Cardiac septum (tissue), 1 donor: ENCODE measurements around the gene AKAP13. TPM values are rescaled to one million over a fixed set of nuclear protein-coding genes. Genes with fewer than 3 reads are reported as not detected.

Experiments used
- DNase-seq: peaks from one replicate; pipeline ENCODE4 v3.0.0-alpha.2; 2020; ENCODE audit warnings: low spot score
- intact Hi-C: fragments of 100-400 bp; cut with DNase I; formaldehyde crosslinking; loops from one replicate; pipeline ENCODE4 v1.14.0; 2022
- total RNA-seq: library from RNA; stranded (reverse); fragmentation: NEBNext Ultra II Directional; extraction: Animal tissue kit (Norgen Biotek cat#: 25700); gene quantifications from one replicate; pipeline ENCODE4 v1.2.1, GENCODE V29; 2021
- donor health status: DM: no; HTN: no; CAD: no.

The AKAP13 gene
- total RNA-seq, 1 donor from 2014 or later, result 458 TPM

DNA sequence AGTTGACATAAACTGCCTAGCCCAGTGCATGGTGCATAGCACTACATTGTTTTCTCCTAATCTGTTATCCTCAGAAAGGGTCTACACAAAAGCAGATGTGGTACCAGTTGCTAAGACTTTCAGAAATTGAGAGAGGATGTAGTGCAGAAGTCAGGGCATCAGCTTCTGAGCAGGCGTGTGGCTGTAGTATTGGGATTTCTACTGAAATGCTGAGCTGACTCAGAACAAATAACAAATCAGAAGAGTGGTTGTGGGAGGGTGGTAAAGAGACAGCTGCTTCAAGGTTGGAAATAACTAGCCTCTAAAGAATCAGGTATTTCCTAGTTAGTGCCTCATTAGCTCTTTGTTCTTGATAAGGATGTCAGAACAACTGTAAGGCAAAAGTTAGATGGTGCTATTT lies 161.3 kb downstream of the AKAP13 start:
- intact Hi-C loops, result no loop called here
- no peak for DNase-seq

DNA sequence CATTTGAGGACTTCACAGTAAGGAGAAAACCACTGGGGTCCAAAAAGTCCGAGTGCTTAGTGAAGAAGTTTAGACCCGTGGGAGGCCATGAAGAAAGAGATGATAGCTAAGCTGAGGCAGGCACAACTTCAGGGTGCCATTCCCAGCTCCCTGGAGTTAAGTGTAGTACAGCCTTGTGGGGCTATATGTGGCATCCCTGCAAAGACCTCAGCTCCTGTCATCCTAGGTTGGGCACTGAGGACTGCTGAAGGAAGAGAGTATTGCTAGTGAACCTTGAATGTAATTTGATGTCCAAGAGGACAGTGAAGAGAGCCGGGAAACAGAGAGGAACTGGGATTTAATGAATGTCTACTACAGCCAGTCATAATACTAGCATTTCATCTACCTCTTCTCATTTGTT lies 162.1 kb downstream of the AKAP13 start:
- DNase-seq, result no peak
- intact Hi-C loops, result no loop called here

DNA sequence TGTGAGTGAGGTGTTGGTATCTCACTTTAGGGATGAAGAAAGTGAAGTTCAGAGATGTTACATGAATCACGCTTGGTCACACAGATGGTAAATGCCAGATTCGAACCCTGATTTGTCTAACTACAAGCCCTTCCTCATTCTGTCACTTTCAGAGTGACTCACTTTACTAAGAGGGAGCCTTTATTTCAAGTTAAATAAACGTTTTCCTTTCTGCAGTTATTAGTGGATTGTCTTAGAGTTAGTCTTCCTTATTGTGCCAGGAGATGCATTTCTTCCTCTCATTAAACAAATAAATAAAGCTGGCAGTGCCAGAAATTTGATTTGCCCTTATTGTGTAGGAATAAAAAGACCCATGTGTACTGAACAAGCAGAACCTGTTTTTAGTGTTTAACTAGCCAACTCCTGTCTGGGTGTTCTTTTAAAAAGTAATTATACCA lies 162.5 kb downstream of the AKAP13 start:
- intact Hi-C loops, result no loop called here

DNA sequence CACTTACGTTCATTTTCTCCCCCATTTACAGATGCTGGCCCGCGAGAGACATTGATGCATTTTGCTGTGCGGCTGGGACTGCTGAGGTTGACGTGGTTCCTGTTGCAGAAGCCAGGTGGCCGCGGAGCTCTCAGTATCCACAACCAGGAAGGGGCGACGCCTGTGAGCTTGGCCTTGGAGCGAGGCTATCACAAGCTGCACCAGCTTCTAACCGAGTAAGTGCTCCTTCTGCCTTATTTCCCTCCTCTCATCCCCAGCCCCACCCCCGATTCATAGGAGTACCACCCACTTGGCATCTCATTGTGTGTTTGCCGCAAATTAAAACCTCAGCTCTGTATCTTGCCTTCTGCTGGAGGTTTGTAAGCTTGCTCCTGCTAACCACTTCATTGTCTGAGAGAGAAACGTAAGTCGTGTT lies 163.3 kb downstream of the AKAP13 start:
- DNase-seq, result peak; percentile 91
- intact Hi-C loops, result no loop called here

More for the DNA sequence above, 162.5 kb downstream of the AKAP13 start:
- DNase-seq, result no peak

DNA sequence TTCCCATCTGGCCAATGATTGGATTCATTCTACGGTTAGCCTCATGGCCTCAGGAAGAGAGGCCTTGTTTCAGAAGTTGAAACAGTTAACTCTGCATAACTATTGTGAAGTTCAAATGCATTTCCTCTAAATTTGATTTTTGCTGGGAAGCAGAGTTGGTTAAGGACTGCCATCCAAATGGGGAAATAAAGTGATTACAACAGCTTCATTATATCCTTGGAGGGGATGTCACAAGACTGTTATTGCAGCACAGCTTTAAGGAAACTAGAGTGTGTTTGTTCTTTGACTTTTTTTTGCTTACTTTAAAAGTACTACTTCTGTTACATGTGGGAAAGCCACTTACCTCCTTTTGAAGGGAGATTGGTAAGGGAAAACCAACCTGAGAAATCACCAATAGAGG lies 164.8 kb downstream of the AKAP13 start:
- intact Hi-C loops, result no loop called here
- no peak for DNase-seq

DNA sequence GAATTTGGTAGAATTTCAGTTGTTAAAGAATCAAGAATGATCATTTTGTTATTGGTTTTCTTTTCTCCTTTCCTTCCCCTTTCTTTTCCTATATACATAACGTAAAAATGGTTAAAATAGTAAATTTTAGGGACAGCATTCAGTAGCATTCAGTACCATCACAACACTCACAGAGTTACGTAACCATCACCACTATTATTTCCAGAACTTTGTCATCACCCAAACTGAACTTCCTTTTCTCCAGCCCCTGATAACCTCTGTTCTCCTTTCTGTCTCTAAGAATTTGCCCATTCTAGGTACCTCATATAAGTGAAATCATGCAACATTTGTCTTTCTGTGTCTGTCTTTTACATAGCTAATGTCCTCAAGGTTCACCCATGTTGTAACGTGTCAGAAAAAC lies 165.3 kb downstream of the AKAP13 start:
- intact Hi-C loops, result no loop called here
- DNase-seq, result no peak

DNA sequence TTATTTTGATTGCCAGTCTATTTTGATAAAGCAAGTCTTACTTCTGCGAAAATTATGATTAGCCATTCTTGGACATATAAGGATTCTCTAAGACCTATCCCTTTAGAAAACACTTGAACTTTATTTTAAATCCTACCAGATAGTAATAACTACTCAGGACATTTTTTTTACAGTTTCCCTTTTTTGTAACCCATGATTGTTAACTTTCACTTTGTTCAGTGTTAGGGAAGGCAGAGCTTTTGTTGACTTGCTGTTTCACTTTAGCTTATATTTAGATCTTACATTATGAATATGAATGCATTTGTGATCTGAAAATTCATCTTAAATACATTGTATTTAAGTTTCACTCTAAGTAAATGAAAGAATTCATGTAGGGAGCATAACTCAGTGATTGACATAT lies 167.0 kb downstream of the AKAP13 start:
- no peak for DNase-seq
- intact Hi-C loops, result no loop called here

DNA sequence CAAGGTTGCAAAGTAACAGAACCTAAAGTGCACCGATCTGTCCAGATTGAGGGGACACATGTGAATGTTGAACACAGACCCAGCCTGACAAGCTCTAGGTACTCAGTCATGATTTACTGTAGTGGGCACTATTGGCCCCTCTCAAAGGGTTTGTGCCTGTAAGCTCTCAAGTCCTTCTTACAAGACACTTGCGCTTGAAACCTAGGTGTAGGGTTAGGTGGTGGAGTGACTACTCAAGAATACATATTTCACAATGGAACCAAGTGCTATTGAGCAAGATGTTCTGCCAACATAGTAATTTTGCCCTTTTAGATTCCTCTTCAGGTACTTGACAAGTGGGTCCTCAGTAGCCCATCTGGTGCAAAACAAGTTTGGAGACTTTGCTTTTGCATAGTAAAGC lies 169.9 kb downstream of the AKAP13 start:
- intact Hi-C loops, result no loop called here
- no peak for DNase-seq

DNA sequence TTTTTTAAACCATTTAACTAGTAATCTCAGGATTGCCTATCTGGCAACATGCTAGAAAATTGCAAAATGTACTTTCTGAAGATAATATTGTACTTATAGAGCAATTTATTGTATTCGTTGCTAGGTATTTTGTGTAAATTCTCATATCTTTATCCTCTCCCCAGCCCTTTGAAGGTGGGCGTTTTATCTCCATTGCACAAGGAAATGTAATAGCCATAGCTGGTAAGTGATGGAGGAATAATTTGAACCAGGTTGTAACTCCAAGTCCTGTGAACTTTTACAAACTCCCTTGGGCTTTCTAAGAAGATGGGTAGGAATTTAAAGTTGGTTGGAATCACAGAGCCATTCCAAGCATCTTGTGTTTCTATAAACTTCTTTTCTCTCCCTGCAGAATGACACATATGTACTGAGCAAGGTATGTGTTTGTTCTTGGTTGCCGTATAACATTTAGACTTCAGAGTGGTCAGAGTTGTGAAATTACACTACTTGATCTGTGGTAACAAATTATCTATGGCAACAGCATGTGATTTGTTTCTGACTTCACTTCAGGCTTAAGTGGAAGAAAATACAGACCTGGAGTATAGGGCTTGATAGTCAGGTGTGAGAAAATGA lies 170.9 kb downstream of the AKAP13 start:
- no peak for DNase-seq
- intact Hi-C loops, result no loop called here

DNA sequence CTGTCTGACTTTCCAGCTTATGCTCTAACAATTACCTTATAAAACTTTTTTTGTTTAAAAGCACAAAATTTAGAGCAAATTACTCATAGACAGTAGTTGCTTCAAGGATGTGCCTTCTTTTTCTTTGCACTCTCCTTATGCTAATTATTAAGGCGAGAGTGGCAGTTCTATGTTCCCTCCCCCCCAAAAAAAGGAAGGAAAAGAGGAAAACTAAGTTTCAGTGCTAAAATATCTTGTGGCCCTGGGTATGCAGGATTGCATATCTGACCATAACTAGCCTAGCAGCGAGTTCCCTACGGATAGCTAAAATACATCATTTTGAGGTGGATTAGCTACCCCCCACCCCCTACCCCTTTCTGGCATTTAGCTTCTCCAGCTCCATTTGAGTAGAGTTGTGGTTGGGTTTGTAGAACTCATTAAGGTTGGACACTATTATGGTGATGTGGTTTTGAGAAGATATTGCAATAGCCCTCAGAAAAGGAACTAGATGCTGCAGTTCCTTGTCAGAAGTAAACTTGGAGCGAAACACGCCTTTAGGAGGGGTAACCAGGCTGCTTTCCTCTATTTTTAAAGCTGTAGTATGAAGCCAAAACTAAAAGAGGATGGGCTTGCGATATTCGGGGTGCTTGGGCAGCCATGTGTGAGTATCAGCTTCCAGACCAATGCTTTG lies 174.6 kb downstream of the AKAP13 start:
- no peak for DNase-seq
- intact Hi-C loops, result no loop called here

DNA sequence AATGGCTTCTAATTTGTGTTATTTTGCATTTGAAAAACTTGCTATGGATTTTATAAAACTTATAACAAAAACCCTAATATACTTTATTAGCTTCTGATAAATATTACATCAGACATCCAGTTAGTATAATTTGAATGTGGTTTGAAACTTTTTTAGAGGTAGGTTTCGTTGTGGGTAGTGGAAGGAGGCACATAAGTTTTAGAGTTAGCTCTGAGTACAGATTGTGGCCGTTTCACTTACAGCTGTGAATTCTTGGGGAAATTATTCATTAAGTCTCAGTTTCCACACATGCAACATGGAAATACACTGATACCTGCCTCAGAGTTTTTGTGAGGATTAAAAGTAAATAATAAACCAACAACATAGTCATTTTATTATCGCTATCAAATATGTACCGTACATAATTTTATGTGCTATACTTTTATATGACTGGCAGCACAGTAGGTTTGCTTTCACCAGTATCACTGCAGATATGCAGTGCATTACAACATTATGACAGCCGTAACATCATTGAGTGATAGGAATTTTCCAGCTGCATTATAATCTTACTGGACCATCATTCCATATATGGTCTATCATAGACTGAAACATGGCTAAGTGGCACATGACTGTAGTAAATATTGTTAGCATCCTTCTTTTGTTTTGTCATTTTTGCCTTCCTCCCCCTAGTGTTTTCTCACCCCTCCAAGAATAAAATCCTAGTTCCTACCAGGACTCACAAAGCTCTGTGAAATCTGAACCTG lies 175.6 kb downstream of the AKAP13 start:
- intact Hi-C loops, result no loop called here
- DNase-seq, result no peak

DNA sequence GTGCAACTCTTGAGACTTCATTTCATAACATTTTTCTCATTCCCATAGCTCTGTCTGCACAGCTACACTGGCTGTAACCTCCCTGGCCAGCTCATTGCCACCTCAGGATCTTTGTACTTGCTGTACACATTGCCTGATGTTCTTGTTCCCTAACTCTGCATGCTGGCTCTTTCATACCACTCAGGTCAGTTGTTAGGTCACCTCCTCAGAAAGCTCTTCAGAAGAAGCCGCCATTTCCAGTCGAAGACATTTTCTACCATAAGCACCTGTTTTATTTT lies 176.2 kb downstream of the AKAP13 start:
- intact Hi-C loops, result no loop called here
- no peak for DNase-seq

DNA sequence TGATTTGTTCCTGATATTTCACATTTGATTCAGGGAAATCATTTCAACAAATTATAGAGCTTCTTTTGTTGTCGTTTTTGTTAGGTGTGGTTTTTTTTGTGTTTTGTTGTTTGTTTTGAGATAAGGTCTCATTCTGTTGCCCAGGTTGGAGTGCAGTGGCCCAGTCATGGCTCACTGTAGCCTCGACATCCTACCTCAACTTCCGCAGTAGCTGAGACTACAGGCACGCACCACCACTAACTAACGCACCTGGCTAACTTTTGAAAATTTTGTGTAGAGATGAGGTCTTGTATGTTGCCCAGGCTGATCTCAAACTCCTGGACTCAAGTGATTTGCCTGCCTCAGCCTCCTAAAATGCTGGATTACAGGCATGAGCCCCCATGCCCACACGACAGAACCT lies 177.0 kb downstream of the AKAP13 start:
- intact Hi-C loops, result no loop called here
- no peak for DNase-seq

DNA sequence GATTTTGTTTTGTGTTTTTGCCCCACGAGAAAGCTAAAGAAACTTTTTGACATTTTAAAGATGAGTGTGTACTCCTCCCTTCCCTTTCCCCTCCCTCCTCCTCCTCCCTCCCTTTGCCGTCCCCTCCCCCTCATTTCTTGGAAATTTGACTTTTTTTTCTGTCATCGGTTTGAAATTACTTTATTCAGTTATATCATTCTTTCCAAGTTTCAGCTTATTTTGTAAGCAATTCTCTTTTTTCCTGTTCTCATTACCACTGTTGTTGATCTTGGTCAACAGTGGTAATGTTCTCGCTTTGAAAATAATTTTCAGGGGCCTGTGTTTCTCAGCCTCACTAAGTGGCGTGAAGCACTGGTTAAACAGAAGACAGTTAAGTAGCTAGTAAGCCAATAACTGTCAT lies 178.4 kb downstream of the AKAP13 start:
- no peak for DNase-seq
- intact Hi-C loops, result no loop called here

DNA sequence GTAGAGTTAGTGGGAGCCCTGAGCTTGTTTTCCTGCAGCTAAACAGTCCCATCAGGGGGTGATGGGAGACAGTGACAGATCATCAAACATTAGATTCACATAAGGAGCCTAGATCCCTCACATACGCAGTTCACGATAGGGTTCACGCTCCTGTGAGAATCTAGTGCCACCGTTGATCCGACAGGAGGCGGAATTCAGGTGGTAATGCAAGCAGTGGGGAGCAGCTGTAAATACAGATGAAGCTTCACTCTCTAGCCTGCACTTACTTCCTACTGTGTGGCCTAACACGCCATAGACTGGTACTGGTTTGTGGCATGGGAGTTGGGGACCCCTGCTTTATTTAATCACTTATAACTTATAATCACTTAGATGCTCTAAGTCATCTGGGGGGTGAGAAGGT lies 179.1 kb downstream of the AKAP13 start:
- intact Hi-C loops, result no loop called here
- no peak for DNase-seq

DNA sequence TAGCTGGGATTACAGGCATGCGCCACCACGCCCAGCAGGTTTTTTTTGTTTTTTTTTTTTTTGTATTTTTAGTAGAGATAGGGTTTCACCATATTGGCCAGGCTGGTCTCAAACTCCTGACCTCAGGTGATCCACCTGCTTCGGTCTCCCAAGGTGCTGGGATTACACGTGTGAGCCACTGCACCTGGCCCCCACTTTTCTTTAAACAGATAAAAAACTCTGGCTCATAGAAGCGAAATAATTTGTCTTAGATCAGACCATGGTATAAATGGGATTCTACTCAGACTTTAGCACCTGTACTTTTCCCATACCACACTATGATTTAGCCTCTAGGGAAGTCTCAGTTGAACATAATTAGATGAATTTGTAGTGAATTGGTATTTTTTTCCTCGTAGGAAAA lies 182.4 kb downstream of the AKAP13 start:
- intact Hi-C loops, result no loop called here
- DNase-seq, result no peak

DNA sequence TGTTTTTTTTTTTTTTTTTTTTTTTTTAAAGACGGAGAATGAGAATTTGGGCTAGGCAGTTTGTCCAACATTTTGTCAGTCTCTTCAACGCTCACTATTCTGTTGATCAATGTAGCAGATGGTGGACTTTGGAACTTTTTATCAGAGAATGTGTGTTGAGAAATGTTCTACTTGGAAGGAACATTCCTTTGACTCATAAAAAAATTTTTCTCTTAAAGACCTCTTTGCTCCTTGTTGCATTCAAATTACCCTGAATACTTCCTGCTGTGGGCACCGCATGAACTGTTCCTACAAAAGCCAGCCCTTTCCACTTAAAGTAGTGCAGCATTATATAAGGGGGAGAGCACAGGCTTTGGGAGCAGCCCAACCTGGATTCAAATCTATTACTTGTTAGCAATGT lies 182.9 kb downstream of the AKAP13 start:
- no peak for DNase-seq
- intact Hi-C loops, result no loop called here

DNA sequence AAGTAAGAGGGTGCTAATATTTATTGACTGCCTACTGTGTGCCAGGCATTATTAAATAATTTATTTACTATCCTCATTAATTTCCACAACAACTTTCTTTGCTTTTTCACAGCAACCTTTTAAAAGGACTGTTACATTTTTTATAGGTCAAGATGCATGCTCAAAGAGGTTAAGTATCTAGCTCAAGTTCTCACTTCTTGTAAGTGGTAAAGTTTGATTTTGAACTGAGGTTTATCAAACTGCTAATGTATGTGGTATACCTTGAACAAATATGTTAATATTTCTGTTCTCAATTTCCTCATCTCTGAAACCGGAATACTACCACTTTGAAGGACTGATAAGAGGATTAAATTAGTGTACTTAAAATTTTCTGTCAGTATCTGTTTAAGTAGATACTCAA lies 183.3 kb downstream of the AKAP13 start:
- DNase-seq, result no peak
- intact Hi-C loops, result no loop called here

DNA sequence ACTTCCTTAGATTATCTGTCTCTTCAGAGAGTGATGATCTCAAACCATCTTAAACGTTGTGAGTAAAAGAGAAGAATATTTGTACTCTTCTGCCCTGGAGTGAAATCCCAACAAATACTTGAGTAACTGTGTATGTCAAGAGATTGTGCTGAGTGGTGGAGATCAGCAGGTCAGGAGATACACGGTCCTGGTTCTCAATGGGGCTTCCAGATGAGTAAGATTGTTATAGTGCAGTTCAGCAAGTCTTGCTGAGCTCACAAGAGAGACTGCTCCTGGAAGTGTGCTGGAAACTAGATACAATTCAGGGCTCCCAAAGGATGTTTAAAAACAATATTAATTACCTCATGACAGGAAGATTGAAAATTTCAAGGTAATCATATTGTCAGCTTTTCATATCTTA lies 184.3 kb downstream of the AKAP13 start:
- intact Hi-C loops, result no loop called here

DNA sequence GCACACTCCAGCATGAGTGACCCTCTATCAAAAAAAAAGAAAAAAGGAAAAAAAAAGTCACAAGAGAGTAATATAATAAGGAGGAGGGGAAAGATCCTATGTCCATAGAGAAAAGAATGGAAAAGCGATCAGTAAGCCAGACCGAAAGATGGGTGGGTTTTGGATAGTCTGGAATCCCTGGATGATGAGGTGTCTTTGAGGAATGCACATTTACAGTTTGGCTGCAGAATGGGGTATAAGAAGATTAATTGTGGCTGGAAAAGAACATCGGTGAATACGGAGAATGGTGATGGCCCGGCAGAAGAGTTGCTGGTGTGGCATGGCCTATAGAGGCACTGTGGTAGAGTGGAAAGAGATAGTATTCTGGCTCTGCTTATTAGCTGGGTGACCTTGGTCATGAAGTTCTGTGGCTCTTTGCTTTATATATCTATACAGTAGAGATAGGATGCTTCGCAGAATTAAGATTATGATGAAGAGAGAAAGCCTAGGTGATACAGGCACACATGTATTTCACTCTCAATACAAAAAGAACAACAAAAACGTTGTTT lies 187.9 kb downstream of the AKAP13 start:
- DNase-seq, result no peak
- intact Hi-C loops, result no loop called here

More for the DNA sequence above, 184.3 kb downstream of the AKAP13 start:
- no peak for DNase-seq

DNA sequence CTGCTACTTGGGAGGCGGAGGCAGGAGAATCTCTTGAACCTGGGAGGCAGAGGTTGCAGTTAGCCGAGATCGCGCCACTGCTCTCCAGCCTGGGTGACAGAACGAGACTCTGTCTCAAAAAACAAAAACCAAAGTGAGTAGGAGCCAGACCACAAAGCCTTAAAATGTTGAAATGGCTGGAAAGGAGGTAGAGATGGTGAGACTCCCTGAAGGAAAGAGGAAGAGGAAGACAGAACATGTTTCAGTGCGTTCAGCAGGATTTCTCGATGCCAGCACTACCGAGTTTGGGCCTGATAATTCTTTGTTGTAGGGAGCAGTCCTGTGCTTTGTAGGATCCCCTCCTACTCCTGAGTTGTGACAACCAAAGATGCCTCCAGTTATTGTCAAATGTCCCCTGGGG lies 189.9 kb downstream of the AKAP13 start:
- intact Hi-C loops, result no loop called here
- no peak for DNase-seq
